NT2/D1 (cell line): ENCODE data around the gene WDR77.

Source experiments
- SUZ12 ChIP-seq: IDR thresholded peaks from 2 replicates; pipeline ENCODE4 v1.6.1; 2011; ENCODE audit not compliant: insufficient read length, insufficient read depth; ENCODE audit errors: extremely low read depth
- YY1 ChIP-seq: IDR thresholded peaks from 2 replicates; pipeline ENCODE4 v1.6.1; 2011; ENCODE audit not compliant: insufficient read length, insufficient read depth
- ZNF274 ChIP-seq: IDR thresholded peaks from 2 replicates; pipeline ENCODE4 v1.6.1; 2011; ENCODE audit warnings: mild to moderate bottlenecking, low read depth, low read length

DNA sequence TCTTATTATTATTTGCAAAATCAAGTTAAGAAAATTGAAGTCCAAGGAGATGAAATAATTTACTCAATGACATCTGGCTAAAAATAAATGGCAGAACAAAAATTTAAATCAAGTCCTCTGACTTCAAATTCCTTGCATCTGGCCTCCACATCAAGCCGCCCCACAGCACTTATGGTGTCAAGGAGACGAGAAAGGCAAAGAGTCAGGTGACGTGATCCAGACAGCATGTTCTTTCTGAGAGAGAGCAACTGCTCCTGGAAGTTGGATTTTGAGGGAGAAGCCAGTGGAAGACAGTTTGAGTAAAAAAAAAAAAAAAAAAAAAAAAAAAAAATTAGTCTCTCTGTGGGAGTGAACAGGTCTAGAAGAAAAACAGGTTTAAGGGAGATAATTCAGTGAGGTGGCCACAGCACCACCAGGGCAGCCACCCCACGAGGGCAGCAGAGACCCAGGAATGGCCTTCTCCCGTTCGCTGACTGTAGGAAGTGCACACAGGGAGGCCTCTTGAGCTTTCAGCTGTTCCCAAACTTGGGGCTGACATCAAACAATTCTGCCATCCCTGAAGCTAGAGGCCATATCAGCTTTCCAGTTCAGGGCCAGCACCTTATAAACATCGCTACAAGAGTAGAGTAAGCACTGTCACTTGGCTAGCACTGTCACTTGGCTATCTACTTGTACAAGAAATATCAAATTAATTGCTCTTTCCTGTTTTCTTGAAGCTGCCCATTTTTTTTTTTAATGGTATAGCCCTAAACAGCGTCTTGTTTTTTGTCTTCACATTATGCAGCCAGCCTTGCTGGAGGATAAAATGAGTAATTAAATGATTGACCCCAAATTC lies 32.5 kb upstream of the WDR77 start:
- TF ChIP-seq ZNF274 = no peak
- no peak for TF ChIP-seq SUZ12
- TF ChIP-seq YY1 = no peak
